Effector memory CD4-positive, alpha-beta T cell (primary cell): ENCODE data around the gene MEX3D.
A peak's percentile ranks its signal among the peaks of the same experiment; 100 is the strongest.

Experiments used
- DNase-seq, 3 donors: peaks; one replicate each; pipeline ENCODE4 v3.0.0-alpha.2; 2020
- H3K27ac ChIP-seq: 2 replicates; pipeline ENCODE4 v1.7.0; 2013; ENCODE audit warnings: mild to moderate bottlenecking, low read length, moderate library complexity; ENCODE audit not compliant: insufficient read depth, poor library complexity, severe bottlenecking
- H3K27me3 ChIP-seq: replicated peaks from 2 replicates; pipeline ENCODE4 v1.7.0; 2013; ENCODE audit warnings: mild to moderate bottlenecking, low read length; ENCODE audit not compliant: insufficient read depth, control insufficient read depth, poor library complexity, severe bottlenecking
- H3K36me3 ChIP-seq: 2 replicates; pipeline ENCODE4 v1.7.0; 2013; ENCODE audit warnings: mild to moderate bottlenecking, low read length, moderate library complexity; ENCODE audit not compliant: control insufficient read depth, insufficient read depth
- H3K4me1 ChIP-seq: 2 replicates; pipeline ENCODE4 v1.7.0; 2013; ENCODE audit warnings: low read length, mild to moderate bottlenecking; ENCODE audit not compliant: control insufficient read depth, insufficient read depth, poor library complexity, severe bottlenecking
- H3K4me3 ChIP-seq: 2 replicates; pipeline ENCODE4 v1.7.0; 2013; ENCODE audit warnings: low read length, low read depth, mild to moderate bottlenecking; ENCODE audit not compliant: insufficient read depth, poor library complexity, severe bottlenecking
- H3K9me3 ChIP-seq: 2 replicates; pipeline ENCODE4 v1.7.0; 2013; ENCODE audit warnings: mild to moderate bottlenecking, low read length, moderate library complexity; ENCODE audit not compliant: control insufficient read depth

MEX3D gene

GRCh38 chr19:1593501-1593772 lies 25.3 kb upstream of the MEX3D start:
- H3K27me3 ChIP-seq: no peaks in the 10 kb centered on the region
- peaks cover 18% of the 10 kb centered on the region for H3K4me1 ChIP-seq
- peak overlapping the region; percentile 71 for H3K4me3 ChIP-seq
- no peak overlapping the region for H3K27ac ChIP-seq
- no peak for DNase-seq
- H3K9me3 ChIP-seq: no peaks in the 10 kb centered on the region
- peaks cover 17% of the 10 kb centered on the region for H3K36me3 ChIP-seq

GRCh38 chr19:1592755-1593500 lies 24.8 kb upstream of the MEX3D start, which contains the start of gene MBD3:
TSS of gene MBD3 (minus strand) at chr19:1592865. CDS start at chr19:1592631, 234 bp downstream.
- peaks cover 18% of the 10 kb centered on the region for H3K4me1 ChIP-seq
- H3K27me3 ChIP-seq: no peaks in the 10 kb centered on the region
- DNase-seq: peak; percentile 76 to 84 (median 81)
- no peaks in the 10 kb centered on the region for H3K9me3 ChIP-seq
- H3K36me3 ChIP-seq: peaks cover 14% of the 10 kb centered on the region
- peak within 1 kb of the TSS; percentile 99 for H3K4me3 ChIP-seq
- peak within 1 kb of the TSS; percentile 88 for H3K27ac ChIP-seq

- H3K4me3 ChIP-seq: peak overlapping the region; percentile 99
- peaks cover 18% of the 10 kb centered on the region for H3K4me1 ChIP-seq
- peak overlapping the region; percentile 88 for H3K27ac ChIP-seq
- no peaks in the 10 kb centered on the region for H3K27me3 ChIP-seq
- DNase-seq: peak; percentile 66 to 75 (median 70)
- H3K36me3 ChIP-seq: peaks cover 7% of the 10 kb centered on the region
- H3K9me3 ChIP-seq: no peaks in the 10 kb centered on the region
Observed at GRCh38 chr19:1592024-1592754, 24.1 kb upstream of the MEX3D start.

- Histone ChIP-seq H3K27ac (peak overlapping the region; percentile 88), H3K9me3 (no peaks in the 10 kb centered on the region), H3K4me3 (peak overlapping the region; percentile 99), H3K4me1 (peaks cover 18% of the 10 kb centered on the region), H3K36me3 (no peaks in the 10 kb centered on the region), H3K27me3 (no peaks in the 10 kb centered on the region)
- DNase-seq: no peak
Observed at GRCh38 chr19:1591421-1592023, 23.4 kb upstream of the MEX3D start.

- Histone ChIP-seq H3K9me3 (no peaks in the 10 kb centered on the region), H3K27me3 (no peaks in the 10 kb centered on the region), H3K4me3 (peak overlapping the region; percentile 99), H3K27ac (peak overlapping the region; percentile 88), H3K4me1 (peaks cover 18% of the 10 kb centered on the region), H3K36me3 (no peaks in the 10 kb centered on the region)
- DNase-seq: no peak
Observed at GRCh38 chr19:1590641-1591397, 22.7 kb upstream of the MEX3D start.

- Histone ChIP-seq H3K27ac (no peak overlapping the region), H3K36me3 (peaks cover 7% of the 10 kb centered on the region), H3K4me3 (no peak overlapping the region), H3K9me3 (no peaks in the 10 kb centered on the region), H3K27me3 (no peaks in the 10 kb centered on the region), H3K4me1 (peaks cover 12% of the 10 kb centered on the region)
- DNase-seq: no peak
Observed at GRCh38 chr19:1587872-1588271, 19.7 kb upstream of the MEX3D start.

- H3K4me1 ChIP-seq: no peaks in the 10 kb centered on the region
- no peak overlapping the region for H3K4me3 ChIP-seq
- no peak for DNase-seq
- peaks cover 25% of the 10 kb centered on the region for H3K36me3 ChIP-seq
- no peak overlapping the region for H3K27ac ChIP-seq
- H3K9me3 ChIP-seq: no peaks in the 10 kb centered on the region
- no peaks in the 10 kb centered on the region for H3K27me3 ChIP-seq
Observed at GRCh38 chr19:1585243-1585580, 17.1 kb upstream of the MEX3D start.

- H3K27ac ChIP-seq: no peak overlapping the region
- no peaks in the 10 kb centered on the region for H3K4me1 ChIP-seq
- H3K4me3 ChIP-seq: no peak overlapping the region
- H3K9me3 ChIP-seq: no peaks in the 10 kb centered on the region
- no peak for DNase-seq
- peaks cover 27% of the 10 kb centered on the region for H3K36me3 ChIP-seq
- H3K27me3 ChIP-seq: no peaks in the 10 kb centered on the region
Observed at GRCh38 chr19:1584500-1585242, 16.5 kb upstream of the MEX3D start.

- no peak overlapping the region for H3K27ac ChIP-seq
- H3K36me3 ChIP-seq: peaks cover 37% of the 10 kb centered on the region
- H3K27me3 ChIP-seq: no peaks in the 10 kb centered on the region
- H3K4me3 ChIP-seq: no peak overlapping the region
- no peaks in the 10 kb centered on the region for H3K9me3 ChIP-seq
- DNase-seq: no peak
- H3K4me1 ChIP-seq: no peaks in the 10 kb centered on the region
Observed at GRCh38 chr19:1582201-1582600, 14.1 kb upstream of the MEX3D start.
